DMS 273 (cell line): ENCODE data around the gene LYPD5.
A peak's percentile ranks its signal among the peaks of the same experiment; 100 is the strongest.
"Not testable (repeated sequence)": the region's sequence is repeated elsewhere in the genome, so short reads cannot be mapped to it uniquely, and the experiment has no call there.

ENCODE experiments used
- DNase-seq: peaks from one replicate; lab custom pipeline; 2025; ENCODE audit not compliant: unreplicated experiment; lab: John Stamatoyannopoulos, UW

LYPD5 gene

DNA sequence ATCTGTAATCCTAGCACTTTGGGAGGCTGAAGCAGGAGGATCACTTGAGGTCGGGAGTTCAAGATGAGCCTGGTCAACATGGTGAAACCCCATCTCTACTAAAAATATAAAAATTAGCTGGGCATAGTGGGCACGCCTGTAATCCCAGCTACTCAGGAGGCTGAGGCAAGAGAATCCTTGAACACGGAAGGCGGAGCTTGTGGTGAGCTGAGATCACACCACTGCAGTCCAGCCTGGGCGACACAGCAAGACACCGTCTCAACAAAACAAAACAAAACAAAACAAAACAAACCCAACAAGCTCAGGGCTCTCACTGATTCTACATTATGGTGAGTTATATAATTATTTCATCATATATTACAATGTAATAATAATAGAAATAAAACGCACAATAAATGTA, 4.2 kb upstream of the LYPD5 start:
- DNase-seq, result not testable (repeated sequence)

DNA sequence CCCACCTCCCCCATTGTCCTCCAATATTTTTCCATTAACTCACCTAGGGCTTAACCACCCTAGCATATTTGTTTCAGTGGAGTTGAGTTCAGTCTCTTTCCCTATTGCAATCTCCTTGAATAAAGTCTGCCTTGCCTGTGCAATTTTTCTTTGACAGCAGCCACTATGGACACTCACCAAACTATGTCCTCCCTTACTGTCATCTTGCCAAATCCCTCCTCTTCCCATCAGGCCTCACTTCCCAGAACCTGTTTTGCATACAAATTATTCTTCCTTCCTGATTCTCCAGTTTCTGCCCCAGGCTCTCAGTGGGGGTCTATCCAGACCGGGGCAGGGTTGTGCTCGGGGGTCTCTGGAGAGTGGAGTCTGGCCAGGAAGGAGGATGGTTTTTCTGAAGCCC, 2.2 kb upstream of the LYPD5 start:
- no peak for DNase-seq

DNA sequence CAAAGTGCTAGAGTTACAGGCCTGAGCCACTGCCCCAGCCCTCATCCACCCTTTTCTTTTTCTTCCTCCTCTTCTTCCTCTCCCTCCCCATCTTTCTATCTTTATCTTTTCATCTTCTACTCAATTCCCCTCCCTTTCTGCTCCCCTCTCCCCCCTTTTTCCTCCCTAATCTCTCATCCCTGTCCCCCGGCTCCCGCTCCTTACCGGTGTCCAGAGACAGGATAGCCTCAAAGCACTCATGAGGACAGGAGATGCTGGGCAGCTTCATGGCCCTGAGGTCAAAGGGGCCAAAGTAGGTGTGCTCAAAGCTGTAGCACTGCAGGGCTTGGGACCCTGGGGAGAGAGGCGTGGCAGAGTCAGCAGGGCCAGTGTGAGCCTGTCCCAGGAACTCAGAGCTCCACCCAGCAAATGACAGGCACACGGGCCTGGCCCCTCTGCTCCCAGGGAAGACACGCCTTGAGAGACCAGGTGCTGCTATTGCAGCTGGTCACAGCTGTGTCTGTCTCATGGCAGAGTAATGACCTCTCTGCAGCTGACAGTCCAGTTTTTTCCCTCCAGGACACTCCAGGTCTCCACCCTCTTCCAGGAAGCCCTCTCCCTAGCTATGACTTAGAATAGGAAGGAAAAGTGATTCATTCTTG, 2.6 kb downstream of the LYPD5 start:
- no peak for DNase-seq

DNA sequence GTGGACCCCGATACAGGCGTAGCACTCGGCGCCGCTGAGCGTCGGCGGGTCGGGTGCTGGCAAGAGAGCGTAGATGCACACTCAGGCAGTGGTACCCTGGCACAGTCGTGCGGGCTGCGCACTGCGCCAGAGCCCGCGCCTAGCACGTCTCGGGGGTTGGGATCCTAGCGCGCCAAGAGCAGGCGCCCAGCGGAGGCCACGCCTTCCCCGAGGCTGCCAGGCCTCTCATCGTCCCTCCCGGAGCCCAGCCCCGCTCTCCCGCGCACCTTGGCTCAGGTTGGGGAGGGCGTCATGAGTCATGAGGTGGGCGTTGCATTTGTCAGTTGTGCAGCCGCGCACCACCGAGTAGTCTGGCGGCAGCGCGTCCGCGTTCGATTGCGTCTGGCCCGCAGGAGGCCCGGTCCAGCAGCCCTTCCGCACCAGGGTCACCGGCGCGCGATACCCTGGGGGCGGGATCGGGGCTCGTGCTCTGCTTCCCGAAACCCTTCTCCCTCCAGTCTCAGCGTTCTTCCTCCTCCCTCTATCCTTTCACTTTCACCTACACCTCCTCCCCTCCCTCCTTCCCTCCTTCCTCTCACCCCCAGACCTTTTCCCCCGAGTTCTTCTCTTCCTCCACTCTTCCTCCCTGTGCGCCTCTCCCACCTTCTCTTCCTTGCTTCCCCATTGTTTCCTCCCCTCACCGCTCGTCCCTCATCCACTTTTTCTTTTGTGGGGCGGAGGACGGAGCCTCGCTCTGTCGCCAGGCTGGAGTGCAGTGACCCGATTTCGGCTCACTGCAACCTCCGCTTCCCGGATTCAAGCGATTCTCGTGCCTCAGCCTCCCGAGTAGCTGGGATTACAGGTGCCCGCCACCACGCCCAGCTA, 3.5 kb downstream of the LYPD5 start:
- DNase-seq, result peak; percentile 60

DNA sequence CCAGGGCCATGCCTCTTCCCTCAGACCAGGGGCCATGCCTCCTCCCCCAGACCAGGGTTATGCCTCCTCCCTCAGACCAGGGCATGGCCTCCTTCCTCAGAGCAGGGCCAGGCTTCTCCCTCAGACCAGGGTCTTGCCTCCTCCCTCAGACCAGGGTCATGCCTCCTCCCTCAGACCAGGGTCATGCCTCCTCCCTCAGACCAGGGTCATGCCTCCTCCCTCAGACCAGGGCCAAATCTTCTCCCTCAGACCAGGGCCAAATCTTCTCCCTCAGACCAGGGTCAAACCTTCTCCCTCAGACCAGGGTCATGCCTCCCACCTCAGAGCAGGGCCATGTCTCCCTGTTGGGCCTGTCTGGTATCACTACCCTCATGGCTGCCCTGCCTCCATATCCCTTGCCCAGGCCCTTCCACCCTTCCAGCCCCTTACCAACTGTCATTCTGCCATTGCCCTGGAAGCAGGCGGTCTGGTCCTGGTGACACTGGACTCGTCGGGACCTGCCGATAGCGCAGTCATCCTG, 4.2 kb downstream of the LYPD5 start:
- DNase-seq, result no peak

DNA sequence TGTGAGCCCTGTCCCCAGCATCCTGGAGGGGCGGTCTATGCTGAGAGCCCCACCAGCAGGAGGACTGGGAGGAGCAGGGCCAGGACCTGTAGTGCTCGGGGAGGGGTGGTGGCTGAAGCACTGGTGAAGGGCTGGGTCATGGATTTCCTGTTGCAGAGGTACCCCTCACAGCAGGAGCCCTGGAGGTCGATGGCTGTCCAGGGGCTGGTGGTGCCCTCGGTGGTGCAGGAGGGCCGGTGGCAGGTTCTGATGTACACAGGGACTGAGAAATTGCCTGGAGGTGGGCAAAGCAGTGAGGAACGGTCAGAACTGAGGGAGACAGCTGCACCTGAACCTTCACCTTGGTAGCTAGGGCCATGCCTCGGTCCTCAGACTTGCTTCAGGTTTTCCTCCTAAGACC, 4.7 kb downstream of the LYPD5 start:
- DNase-seq, result no peak

DNA sequence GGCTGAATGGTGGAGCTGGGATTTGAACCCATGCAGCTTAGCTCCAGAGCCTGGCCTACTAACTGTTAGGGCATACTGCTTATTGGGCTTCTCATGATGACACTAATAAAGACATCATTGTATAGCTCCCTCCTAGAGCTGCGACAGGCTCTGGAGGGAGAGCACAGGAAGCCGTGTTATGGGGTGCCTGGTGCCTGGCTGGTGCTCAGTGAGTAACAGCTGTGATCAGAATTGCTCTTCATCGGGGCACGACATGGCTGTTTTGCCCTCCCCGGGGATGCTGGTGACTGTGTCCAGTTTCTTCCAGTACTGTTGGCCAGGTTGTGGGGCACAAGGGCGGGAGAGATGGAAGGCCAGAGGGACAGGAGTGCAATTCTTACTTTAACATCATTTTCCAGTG, 5.1 kb downstream of the LYPD5 start:
- no peak for DNase-seq

DNA sequence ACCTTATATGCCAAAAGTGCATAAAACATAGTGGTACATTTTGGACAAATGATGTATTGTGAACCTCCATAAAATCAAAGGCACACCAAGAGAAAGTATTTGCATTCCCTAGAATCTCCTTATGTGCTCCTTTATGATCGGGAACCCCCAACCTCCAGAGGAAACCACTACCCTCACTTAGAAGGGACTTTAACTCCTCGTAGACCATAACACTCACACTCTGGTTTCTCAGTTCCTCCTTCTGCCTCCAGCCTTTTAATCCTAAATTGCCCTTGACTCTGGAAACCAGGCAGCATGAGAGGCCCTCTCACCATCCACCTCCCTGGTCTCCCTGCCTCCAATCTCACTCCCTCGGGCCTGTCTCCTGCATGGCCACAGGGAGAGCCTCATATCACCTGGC, 11.7 kb downstream of the LYPD5 start:
- DNase-seq, result no peak

DNA sequence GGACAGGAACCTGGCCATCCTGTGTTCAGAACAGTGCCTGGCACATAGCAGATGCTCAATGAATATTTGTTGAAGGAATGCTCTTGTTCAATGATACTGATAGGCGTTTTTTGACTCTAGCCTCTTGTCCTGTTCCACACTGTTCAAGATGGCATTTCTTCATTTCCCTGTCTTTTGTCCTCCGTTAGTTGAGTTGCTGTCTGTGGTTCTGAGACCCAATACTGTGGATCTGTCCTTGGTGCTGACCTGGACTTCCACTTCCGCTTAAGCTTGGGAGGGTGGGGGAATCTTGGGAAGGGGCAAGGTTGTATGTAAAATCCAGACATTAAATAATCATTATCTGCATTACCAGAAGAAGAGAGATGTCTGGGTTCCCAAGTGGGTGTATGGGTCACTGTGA, 13.2 kb downstream of the LYPD5 start:
- DNase-seq, result no peak

DNA sequence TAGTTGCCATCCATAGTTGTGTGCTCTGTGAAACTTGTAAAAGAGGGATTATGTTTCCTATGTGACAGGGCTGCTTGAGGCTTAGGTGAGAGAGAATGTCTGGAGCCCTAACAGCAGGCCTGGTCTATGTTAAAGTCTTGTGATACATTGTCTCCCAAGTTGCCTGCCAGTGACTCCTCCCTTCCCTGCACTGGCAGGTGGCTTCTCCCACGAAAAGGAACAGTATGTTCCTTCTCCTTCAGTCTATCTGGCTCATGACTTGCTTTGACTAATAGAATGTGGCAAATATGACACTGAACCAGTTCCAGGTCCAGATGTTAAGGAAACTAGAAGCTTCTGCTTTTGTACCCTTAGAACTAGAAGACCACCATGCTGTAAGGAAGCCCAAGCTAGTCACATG, 15.6 kb downstream of the LYPD5 start:
- no peak for DNase-seq

DNA sequence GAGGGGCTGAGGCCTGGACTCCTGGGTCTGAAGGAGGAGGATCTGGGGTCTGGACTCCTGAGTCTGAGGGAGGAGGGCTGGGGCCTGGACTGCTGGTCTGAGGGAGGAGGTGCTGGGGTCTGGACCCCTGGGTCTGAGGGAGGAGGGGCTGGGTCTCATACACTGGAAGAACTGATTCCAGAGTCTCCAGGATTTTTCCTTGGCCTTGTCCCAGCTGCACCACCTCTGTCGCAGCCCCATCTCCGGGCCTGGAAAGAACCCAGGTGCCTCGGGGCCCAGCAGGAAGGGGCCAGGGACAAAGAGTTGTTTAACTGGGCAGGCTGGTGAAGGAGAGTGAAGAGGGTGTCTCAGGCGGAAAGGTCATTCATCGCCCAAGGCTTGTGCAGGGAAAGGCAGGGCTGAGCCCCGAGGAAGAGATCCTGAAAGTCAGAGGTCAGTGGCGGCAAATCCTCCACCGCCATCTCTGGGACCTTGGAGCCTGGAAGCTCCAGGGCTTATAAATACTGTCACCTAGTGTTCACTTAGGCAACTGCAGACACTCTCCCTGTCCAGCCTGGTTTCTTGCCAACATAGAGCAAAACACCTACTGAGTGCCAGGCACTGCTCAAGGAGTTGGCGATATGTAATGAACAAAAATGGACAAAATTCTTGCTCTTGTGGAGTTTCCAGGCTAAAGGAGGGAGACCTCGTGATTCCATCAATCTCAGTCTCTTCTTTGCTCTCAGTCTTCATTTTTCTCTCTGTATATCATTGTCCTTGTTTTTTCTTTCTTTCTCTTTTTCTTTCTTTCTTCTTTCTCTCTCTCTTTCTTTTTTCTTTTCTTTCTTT, 17.1 kb downstream of the LYPD5 start:
- peak; percentile 89 for DNase-seq

DNA sequence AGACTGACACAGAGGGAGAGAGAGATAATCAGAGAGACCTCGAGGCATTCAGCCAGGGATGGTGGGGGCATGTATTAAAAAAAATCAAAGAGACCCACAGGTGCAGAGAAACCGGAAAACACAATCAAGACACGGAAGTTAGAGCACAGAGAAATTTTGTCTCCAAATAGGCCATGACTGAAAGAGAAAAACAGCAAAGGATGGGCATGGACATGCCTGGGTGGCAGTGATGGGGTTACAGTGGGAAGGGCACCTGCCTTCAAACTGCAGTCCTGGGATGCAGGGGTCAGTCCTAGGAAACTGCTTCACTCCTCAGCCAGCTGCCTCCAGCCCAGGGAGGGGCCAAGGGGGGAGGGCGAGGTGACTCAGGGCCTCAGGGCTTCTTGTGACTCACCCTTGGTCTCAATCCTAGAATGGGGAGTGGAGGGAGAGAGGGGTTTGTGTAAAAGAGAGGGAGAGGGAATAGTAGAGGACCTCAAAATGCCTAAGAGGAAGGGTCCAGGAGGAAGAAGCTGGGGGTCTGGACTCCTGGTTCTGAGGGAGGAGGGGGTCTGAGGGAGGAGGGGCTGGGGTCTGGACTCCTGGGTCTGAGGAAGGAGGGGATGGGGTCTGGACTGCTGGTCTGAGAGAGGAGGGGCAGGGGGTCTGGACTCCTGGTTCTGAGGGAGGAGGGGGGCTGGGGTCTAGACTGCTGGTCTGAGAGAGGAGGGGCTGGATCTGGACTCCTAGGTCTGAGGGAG, 17.8 kb downstream of the LYPD5 start:
- peak; percentile 25 for DNase-seq

DNA sequence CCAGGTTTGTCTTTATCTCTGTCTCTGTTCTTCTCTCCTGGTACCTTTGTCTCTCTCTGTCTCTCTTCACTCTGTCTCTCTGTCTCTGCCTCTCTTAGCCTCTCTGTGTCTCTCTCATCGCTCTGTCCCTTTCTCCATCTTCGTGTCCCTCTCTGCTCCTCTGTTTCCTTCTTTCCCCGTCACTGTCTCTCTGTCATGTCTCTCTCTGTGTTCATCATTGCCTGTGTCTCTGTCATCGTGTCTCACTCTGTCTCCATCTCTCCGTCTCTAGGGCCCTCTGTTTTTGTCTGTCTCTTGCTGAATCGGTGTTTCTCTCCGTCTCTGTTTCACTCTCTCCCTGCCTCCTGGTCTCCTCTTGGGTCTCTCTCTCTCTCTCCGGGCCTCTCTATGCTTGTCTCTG, 18.6 kb downstream of the LYPD5 start:
- no peak for DNase-seq

DNA sequence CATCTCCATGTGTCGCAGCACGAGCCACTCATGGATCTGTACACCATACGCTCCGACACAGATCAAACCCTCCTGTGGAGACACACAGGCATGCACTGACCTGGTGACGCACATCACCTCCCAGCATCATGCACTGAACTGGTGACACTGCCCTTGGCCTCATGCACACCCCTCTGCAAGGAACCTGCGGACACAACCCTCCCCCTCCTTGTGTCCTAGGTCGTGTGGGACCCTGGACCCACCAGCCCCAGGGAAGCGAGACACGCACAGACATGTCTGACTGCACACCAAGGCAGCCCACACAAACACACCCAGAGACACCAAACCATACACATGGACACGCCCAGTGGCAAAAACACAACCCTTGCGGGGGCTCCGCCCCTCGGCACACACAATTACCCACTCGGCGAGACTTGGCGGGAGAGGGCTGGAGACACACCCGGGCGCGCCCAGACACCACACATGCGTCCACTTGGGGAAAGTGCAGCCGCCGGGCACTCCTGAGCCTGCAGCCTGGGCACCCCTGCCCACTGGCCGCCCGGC, 19.5 kb downstream of the LYPD5 start:
- DNase-seq, result no peak

DNA sequence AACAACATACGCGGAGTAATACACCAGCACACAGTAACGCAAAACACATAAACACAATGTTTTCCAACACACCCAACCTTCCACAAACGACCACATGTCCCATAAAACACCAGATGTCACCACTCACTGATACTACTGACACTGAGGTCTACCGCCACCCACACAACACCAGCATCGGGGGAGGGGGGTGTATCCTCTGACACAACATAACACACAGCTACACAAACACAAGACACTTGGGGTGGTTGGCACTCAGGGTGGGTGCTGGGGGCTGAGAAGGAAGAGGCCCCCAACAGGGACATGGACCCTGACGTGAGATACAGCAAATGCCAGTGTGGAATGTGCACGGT, 20.0 kb downstream of the LYPD5 start:
- DNase-seq, result no peak

DNA sequence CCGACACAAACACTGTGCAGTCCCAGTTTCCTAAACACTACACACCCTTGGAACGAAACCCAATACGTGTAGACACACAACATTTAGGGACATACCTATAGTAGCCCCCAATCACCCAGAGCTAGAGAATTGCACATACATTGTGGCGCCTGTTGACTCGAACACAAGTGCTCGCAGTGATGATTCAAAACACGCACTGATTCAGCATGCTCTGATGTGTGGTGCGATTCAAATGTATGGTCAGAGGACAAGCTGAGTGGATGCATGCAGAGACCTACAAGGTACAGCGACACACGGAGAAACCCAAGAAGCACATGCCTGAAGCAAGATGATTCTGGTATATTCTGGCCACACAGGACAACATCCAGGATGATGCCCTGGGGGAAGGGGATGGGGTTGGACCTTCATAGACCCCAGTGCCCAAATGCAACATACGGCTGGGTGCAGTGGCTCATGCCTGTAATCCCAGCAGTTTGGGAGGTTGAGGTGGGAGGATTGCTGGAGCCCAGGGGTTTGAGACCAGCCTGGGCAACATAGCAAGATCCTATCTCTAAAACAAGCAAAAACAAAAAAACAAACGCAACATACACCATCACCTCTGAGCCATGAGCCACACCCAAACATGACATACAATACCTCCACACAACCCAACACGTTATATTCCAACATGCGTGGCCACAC, 20.5 kb downstream of the LYPD5 start:
- DNase-seq, result no peak

DNA sequence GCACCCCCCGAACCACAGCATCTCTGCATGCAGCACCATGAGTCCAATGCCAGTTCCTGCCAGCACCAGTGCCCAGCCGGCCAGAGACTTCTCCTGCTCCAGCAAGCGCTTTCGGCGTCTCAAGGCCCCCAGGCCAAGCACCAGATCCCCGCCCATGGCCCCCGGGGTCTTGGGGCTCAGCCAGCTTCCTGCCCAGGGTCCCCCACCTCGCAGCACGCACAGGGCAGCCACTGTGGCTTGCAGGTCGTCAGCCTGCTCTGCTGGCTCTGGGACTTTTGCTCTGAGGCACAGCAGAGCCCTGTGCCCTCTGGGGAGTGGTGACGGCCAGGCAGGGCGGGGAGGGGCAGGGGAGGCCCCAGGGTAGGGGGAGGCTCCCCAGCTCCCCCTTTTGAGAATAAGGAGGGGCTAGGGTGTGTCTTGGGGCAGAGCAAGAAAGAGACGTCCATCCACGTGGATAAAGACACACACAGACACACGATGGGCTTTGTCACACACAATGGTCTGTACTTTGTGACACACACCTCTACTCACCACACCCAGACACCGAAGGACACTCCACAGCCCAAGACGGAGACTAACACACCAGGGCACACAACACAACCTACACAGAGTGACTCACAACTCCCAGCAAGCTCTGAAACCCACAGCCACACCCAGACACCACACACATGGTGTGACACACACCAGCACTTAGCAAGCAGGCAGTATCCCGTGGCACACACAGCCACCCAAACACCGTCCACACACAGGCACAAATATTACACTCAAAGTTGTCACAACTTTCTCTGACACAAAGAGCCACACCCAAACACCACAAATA, 21.3 kb downstream of the LYPD5 start, which contains the start of gene KCNN4:
TSS of gene KCNN4 (minus strand) at position 268 of the 820 bp plus-strand sequence. CDS start at position 156, 112 bp downstream.
- DNase-seq, result no peak

DNA sequence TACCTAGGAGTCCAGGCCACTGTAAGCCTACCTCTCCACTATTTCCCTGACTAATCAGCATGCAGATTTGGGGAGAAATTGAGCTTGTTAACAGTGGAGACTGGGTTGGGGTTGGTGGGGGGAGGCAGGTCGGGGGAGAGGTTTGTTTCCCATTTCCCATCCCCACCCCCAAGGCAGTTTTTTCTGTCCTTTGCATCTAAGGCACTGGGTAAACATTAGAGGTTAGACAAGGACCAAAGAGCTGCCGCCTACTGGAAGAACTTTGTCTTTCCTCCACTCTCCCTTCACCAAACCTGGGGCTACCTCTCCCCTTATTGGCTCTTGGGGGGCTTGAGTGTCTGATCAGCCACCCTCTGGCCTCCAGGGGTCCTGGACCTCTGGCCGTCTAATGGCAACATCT, 22.4 kb downstream of the LYPD5 start:
- DNase-seq, result no peak

DNA sequence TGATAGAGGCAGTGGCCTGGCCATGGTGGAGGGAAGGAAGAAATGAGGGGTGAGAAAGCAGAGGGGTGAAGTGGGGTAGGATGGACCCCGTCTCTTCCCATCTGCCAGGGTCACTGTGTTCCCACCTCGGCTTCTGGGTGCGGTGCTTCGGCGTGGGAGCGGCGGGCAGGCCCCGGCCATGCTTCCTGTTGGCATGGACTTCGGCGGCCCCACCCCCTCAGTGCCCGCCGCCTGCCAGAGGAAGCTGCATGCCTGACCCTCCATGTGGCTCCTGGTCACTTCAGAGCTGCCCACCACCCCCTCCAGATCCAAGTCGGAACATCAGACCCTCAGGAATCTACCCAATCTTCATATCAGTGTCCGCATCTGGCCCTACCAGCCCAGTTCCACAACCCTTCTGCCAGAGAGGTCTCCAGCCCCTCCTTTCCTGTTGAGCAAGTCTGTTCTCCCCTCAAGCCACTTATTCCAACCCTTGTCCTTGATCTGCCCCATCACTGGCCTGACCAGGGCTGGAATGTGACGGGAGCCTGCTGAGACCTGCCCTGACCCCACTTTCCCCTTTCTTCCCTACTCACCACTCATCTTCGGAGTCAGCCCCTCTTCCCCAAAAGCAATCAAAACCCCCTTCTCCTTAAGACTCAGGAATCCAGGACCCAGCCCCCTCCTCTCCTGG, 23.0 kb downstream of the LYPD5 start:
- DNase-seq, result no peak
